SH-SY5Y (cell line): ENCODE results near the gene USP4.

Source experiments
- GATA2 ChIP-seq: IDR thresholded peaks from 2 replicates; pipeline ENCODE4 v1.6.1; 2011; ENCODE audit warnings: mild to moderate bottlenecking, low read depth, low read length
- GATA3 ChIP-seq: IDR thresholded peaks from 2 replicates; pipeline ENCODE4 v1.6.1; 2011; ENCODE audit warnings: low read depth, mild to moderate bottlenecking, low read length, moderate library complexity

GRCh38 chr3:49352890-49353421, 13.1 kb upstream of the USP4 start:
- TF ChIP-seq GATA3 = no peak
- TF ChIP-seq GATA2 = no peak
